B cell (primary cell): ENCODE measurements around the gene APBA2. TPM values are rescaled to one million over a fixed set of nuclear protein-coding genes. Genes with fewer than 3 reads are reported as not detected.

Experiments
- ATAC-seq: fragments of 200-7000 bp; cut with Tn5 transposase; one replicate; pipeline ENCODE4 v1.10.0; 2021; ENCODE audit warnings: low read depth, mild to moderate bottlenecking, moderate number of reproducible peaks, moderate library complexity
- CTCF ChIA-PET: fragments of 350-600 bp; sonication (Branson Sonifier 250); formaldehyde crosslinking; loops from one replicate; lab custom pipeline; 2021; ENCODE audit warnings: antibody characterized with exemption, inconsistent platforms; lab: Charles Lee
- POLR2A ChIA-PET: fragments of 350-600 bp; sonication (Branson Sonifier 250); formaldehyde crosslinking; loops from one replicate; lab custom pipeline; 2021; ENCODE audit warnings: antibody characterized with exemption; lab: Charles Lee
- DNase-seq: peaks from one replicate; pipeline ENCODE4 v3.0.0; 2013
- H2AFZ ChIP-seq: 2 replicates; pipeline ENCODE4 v1.6.1; 2012; ENCODE audit warnings: mild to moderate bottlenecking, low read depth, low read length; ENCODE audit not compliant: insufficient read depth, poor library complexity, severe bottlenecking
- H3K27ac ChIP-seq, 2 donors: 1 replicate in 1 of 2; 2 replicates in 1 of 2; pipeline ENCODE4 v1.5.1; 2012 to 2013; ENCODE audit warnings: low read length in 2 of 2, mild to moderate bottlenecking in 2 of 2, moderate library complexity in 1 of 2
- H3K27me3 ChIP-seq, 4 experiments: fragments of 200-600 bp in 1 of 4; sonication (generic) in 1 of 4; replicated peaks in 1 of 4; 1 replicate in 2 of 4; 2 replicates in 2 of 4; pipeline versions ENCODE4 v1.6.1 to v1.7.0; 2013 to 2016; ENCODE audit warnings: low read length in 3 of 4, mild to moderate bottlenecking in 2 of 4, mixed read lengths in 1 of 4, moderate library complexity in 1 of 4; ENCODE audit not compliant: insufficient read depth in 4 of 4, control insufficient read depth in 3 of 4; ENCODE audit errors: control extremely low read depth in 1 of 4
- H3K36me3 ChIP-seq, 2 experiments: replicated peaks in 1 of 2; 1 replicate in 1 of 2; 2 replicates in 1 of 2; pipeline versions ENCODE4 v1.6.1 to v1.7.1; 2013; ENCODE audit warnings: low read length in 1 of 2; ENCODE audit not compliant: insufficient read depth in 2 of 2, control insufficient read depth in 1 of 2; ENCODE audit errors: control extremely low read depth in 1 of 2, extremely low read depth in 1 of 2
- H3K4me1 ChIP-seq, 2 donors: fragments of 200-600 bp in 1 of 2; sonication (generic) in 1 of 2; 1 replicate in 1 of 2; 2 replicates in 1 of 2; pipeline versions ENCODE4 v1.5.1 to v1.6.1; 2013 to 2017; ENCODE audit warnings: low read length in 2 of 2; ENCODE audit not compliant: control insufficient read depth in 2 of 2, insufficient read depth in 2 of 2
- H3K4me2 ChIP-seq: replicated peaks from 2 replicates; pipeline ENCODE3; 2012; ENCODE audit warnings: mild to moderate bottlenecking, low read depth, low read length; ENCODE audit not compliant: poor library complexity, severe bottlenecking
- H3K4me3 ChIP-seq, 5 experiments: fragments of 200-600 bp in 1 of 5; sonication (generic) in 1 of 5; 1 replicate in 3 of 5; 2 replicates in 2 of 5; pipeline versions ENCODE4 v1.5.1 to v1.7.0; 2011 to 2016; ENCODE audit warnings: low read length in 4 of 5, mild to moderate bottlenecking in 4 of 5, low read depth in 2 of 5, control low read depth in 1 of 5, moderate library complexity in 1 of 5; ENCODE audit not compliant: insufficient read depth in 1 of 5; ENCODE audit errors: control extremely low read depth in 1 of 5, extremely low read depth in 1 of 5
- H3K79me2 ChIP-seq: fragments of 200-600 bp; sonication (generic); one replicate; pipeline ENCODE4 v1.6.0; 2016; ENCODE audit warnings: low read length; ENCODE audit not compliant: control insufficient read depth, insufficient read depth
- H3K9ac ChIP-seq: fragments of 200-600 bp; sonication (generic); 2 replicates; pipeline ENCODE4 v1.6.1; 2017; ENCODE audit warnings: mild to moderate bottlenecking, low read length, moderate library complexity
- H3K9me3 ChIP-seq, 3 donors: one replicate each; pipeline versions ENCODE4 v1.6.1 to v1.7.1; 2013; ENCODE audit warnings: low read length in 2 of 3; ENCODE audit not compliant: control insufficient read depth in 2 of 3, insufficient read depth in 1 of 3; ENCODE audit errors: control extremely low read depth in 1 of 3
- H4K20me1 ChIP-seq: 2 replicates; pipeline ENCODE4 v1.6.0; 2012; ENCODE audit warnings: mild to moderate bottlenecking, low read length; ENCODE audit not compliant: insufficient read depth, control insufficient read depth, poor library complexity, severe bottlenecking
- H3K27ac Mint-ChIP-seq: one replicate; pipeline ENCODE4 v1.8.0; 2021; ENCODE audit warnings: mixed read lengths
- H3K27me3 Mint-ChIP-seq: one replicate; pipeline ENCODE4 v1.8.0; 2021; ENCODE audit warnings: mixed read lengths
- H3K4me1 Mint-ChIP-seq: one replicate; pipeline ENCODE4 v1.8.0; 2021; ENCODE audit warnings: mixed read lengths
- H3K4me3 Mint-ChIP-seq: one replicate; pipeline ENCODE4 v1.8.0; 2021; ENCODE audit warnings: mixed read lengths
- H3K9me3 Mint-ChIP-seq: one replicate; pipeline ENCODE4 v1.8.0; 2022; ENCODE audit warnings: mixed read lengths; ENCODE audit not compliant: insufficient read depth
- CTCF ChIP-seq: fragments of 200-600 bp; IDR thresholded peaks from one replicate; pipeline ENCODE4 v1.8.0; 2022; ENCODE audit warnings: antibody characterized with exemption, mild to moderate bottlenecking
- EZH2 ChIP-seq: IDR thresholded peaks from 2 replicates; pipeline ENCODE4 v1.6.1; 2012; ENCODE audit warnings: borderline replicate concordance, low read depth, mild to moderate bottlenecking, moderate library complexity, low read length; ENCODE audit not compliant: insufficient read depth, poor library complexity, severe bottlenecking
- WGBS: methylation state at CpG from one replicate; pipeline ENCODE4 v1.1.5; 2013; ENCODE audit warnings: missing lambda C conversion rate; ENCODE audit not compliant: insufficient coverage; 5-methylcytosine and 5-hydroxymethylcytosine counted together
- intact Hi-C: fragments of 100-400 bp; cut with micrococcal nuclease; formaldehyde crosslinking; loops from one replicate; pipeline ENCODE4 v1.10.0; 2022
- polyA plus RNA-seq: library from polyadenylated mRNA; depleted of rRNA; stranded (reverse); fragments of >200 nt; gene quantifications from 2 replicates; pipeline ENCODE4 v1.2.3, GENCODE V29; 2012
- total RNA-seq, 2 donors: library from RNA; stranded (reverse); fragments of 120-200 nt in 1 of 2; gene quantifications; 1 replicate in 1 of 2; 2 replicates in 1 of 2; pipeline versions ENCODE4 v1.2.3 to v1.2.4, GENCODE V29; 2013 to 2022

APBA2 gene
- total and polyA plus RNA-seq, 2 donors (not counting 1 experiment from before 2014, with no cell fraction given), result 0.19 TPM; not detected in 1

GRCh38 chr15:29106116-29106515, 220.3 kb downstream of the APBA2 start:
- DNase-seq (no peak), ATAC-seq (no peak)
- Mint-ChIP-seq H3K27me3 (no peaks in the 10 kb centered on the region), H3K4me3 (no peak overlapping the region), H3K9me3 (no peaks in the 10 kb centered on the region), H3K27ac (no peak overlapping the region), H3K4me1 (peaks cover 2% of the 10 kb centered on the region)
- intact Hi-C loops, result no loop called here
- Histone ChIP-seq H3K27ac (no peak overlapping the region), H4K20me1 (no peaks in the 10 kb centered on the region), H3K27me3 (no peaks in the 10 kb centered on the region), H3K9me3 (no peaks in the 10 kb centered on the region), H2AFZ (no peak overlapping the region), H3K36me3 (no peaks in the 10 kb centered on the region), H3K9ac (no peak overlapping the region), H3K4me1 (no peaks in the 10 kb centered on the region), H3K79me2 (no peaks in the 10 kb centered on the region), H3K4me2 (no peak overlapping the region), H3K4me3 (no peak overlapping the region)
- ChIA-PET POLR2A (no interaction called here), CTCF (no interaction called here)
- TF ChIP-seq CTCF, result no peak
- TF ChIP-seq EZH2, result no peak
- WGBS, result 86% methylated on average over 3 of the region's 4 CpGs

- H3K4me2 ChIP-seq, result no peak overlapping the region
- H2AFZ ChIP-seq, result no peak overlapping the region
- ChIA-PET CTCF (no interaction called here), POLR2A (no interaction called here)
- intact Hi-C loops, result no loop called here
- no peak overlapping the region for H3K27ac ChIP-seq
- H3K9me3 ChIP-seq, result no peaks in the 10 kb centered on the region
- TF ChIP-seq CTCF, result no peak
- TF ChIP-seq EZH2, result no peak
- no peaks in the 10 kb centered on the region for H3K79me2 ChIP-seq
- no peak overlapping the region for H3K4me3 Mint-ChIP-seq
- no peaks in the 10 kb centered on the region for H4K20me1 ChIP-seq
- no peak for DNase-seq
- H3K9ac ChIP-seq, result no peak overlapping the region
- H3K4me1 ChIP-seq, result no peaks in the 10 kb centered on the region
- no peak for ATAC-seq
- H3K4me3 ChIP-seq, result no peak overlapping the region
- H3K27ac Mint-ChIP-seq, result no peak overlapping the region
- WGBS, result 93% methylated on average over 18 of the region's 21 CpGs
- H3K27me3 Mint-ChIP-seq, result no peaks in the 10 kb centered on the region
- H3K27me3 ChIP-seq, result no peaks in the 10 kb centered on the region
- peaks cover 2% of the 10 kb centered on the region for H3K4me1 Mint-ChIP-seq
- no peaks in the 10 kb centered on the region for H3K9me3 Mint-ChIP-seq
- H3K36me3 ChIP-seq, result no peaks in the 10 kb centered on the region
These were observed 220.9 kb downstream of the APBA2 start for GRCh38 chr15:29106551-29107290.
